Measurements from ENCODE around the gene SNUPN.

DNA sequence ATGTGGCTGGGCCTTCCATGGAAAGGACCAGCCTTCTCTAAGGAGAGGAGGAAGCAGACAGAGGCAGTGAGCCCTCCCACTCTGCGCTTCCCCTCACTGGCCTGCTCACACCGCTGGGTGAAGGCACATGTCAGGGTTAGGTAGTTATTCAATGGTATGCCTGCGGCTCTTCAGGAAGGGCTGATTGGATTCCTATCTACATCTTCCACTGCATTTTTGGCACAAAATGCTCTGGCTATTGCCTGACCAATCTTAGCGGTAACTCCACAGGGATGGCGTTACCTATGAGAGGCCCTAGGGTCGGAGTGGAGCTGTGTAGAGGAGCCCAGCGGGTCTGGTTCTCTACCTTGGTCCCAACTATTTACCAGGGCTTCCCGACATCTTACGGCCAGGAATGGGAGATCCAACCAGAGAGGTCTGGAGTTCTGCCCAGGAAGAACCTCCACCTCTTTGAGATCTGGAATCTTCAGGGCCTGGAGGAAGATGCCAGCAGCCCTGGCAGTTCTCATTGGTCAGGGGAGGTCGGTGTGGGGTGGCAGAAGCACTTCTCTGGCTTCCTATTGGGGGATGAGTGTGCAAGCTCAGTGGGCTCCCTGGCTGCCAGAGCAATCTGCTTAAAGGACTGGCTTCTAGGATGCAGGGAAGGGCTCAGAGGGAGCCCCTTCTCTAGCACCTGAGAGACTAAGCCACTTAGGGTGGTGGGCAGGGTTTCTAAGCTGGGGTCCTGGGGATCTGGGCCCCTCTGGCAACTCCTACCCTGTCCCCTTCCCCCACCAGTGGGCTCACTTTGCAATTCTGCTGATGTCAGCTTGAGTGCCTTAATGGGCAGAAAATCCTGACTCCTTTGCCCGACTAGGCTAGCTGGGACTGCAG, 46.4 kb upstream of the SNUPN start:
- TF ChIP-seq, protein P1, sequence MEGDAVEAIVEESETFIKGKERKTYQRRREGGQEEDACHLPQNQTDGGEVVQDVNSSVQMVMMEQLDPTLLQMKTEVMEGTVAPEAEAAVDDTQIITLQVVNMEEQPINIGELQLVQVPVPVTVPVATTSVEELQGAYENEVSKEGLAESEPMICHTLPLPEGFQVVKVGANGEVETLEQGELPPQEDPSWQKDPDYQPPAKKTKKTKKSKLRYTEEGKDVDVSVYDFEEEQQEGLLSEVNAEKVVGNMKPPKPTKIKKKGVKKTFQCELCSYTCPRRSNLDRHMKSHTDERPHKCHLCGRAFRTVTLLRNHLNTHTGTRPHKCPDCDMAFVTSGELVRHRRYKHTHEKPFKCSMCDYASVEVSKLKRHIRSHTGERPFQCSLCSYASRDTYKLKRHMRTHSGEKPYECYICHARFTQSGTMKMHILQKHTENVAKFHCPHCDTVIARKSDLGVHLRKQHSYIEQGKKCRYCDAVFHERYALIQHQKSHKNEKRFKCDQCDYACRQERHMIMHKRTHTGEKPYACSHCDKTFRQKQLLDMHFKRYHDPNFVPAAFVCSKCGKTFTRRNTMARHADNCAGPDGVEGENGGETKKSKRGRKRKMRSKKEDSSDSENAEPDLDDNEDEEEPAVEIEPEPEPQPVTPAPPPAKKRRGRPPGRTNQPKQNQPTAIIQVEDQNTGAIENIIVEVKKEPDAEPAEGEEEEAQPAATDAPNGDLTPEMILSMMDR (IDR thresholded peaks at IDR 0.05) = no peak
- TF ChIP-seq POLR2A (IDR thresholded peaks at IDR 0.05) = no peak

All from body of pancreas (tissue), 4 donors.